ENCODE results near the gene FGF2. TPM values are rescaled to one million over a fixed set of nuclear protein-coding genes. Genes with fewer than 3 reads are reported as not detected.

Gene FGF2
- total RNA-seq, 1 donor from 2014 or later = 26.1 TPM

GRCh38 chr4:122911588-122911987 is 85.0 kb downstream of the FGF2 start:
- TF ChIP-seq CTCF (IDR thresholded peaks at IDR 0.05; ENCODE audit: unreplicated experiment) = no peak
- Mint-ChIP-seq H3K27me3 (ENCODE audit: unreplicated experiment) (peaks cover 4% of the 10 kb centered on the region), H3K27ac (ENCODE audit: unreplicated experiment) (no peak overlapping the region), H3K9me3 (ENCODE audit: unreplicated experiment) (no peaks in the 10 kb centered on the region), H3K4me1 (ENCODE audit: unreplicated experiment) (peaks cover 4% of the 10 kb centered on the region), H3K36me3 (ENCODE audit: low read depth, unreplicated experiment) (peaks cover 4% of the 10 kb centered on the region), H3K4me3 (ENCODE audit: unreplicated experiment) (no peak overlapping the region)
- no peak for DNase-seq (ENCODE audit: low spot score)

GRCh38 chr4:122912810-122913575 is 86.4 kb downstream of the FGF2 start:
- DNase-seq (ENCODE audit: low spot score) = no peak
- TF ChIP-seq CTCF (IDR thresholded peaks at IDR 0.05; ENCODE audit: unreplicated experiment) = no peak
- H3K4me1 Mint-ChIP-seq (ENCODE audit: unreplicated experiment) = peaks cover 4% of the 10 kb centered on the region
- H3K36me3 Mint-ChIP-seq (ENCODE audit: low read depth, unreplicated experiment) = peaks cover 1% of the 10 kb centered on the region
- no peak overlapping the region for H3K4me3 Mint-ChIP-seq (ENCODE audit: unreplicated experiment)
- no peaks in the 10 kb centered on the region for H3K9me3 Mint-ChIP-seq (ENCODE audit: unreplicated experiment)
- H3K27ac Mint-ChIP-seq (ENCODE audit: unreplicated experiment) = no peak overlapping the region
- peaks cover 4% of the 10 kb centered on the region for H3K27me3 Mint-ChIP-seq (ENCODE audit: unreplicated experiment)

GRCh38 chr4:122914292-122914904 is 87.8 kb downstream of the FGF2 start:
- H3K36me3 Mint-ChIP-seq (ENCODE audit: low read depth, unreplicated experiment) = no peaks in the 10 kb centered on the region
- peak; percentile 16 for DNase-seq (ENCODE audit: low spot score)

GRCh38 chr4:122914938-122915337 is 88.3 kb downstream of the FGF2 start:
- H3K4me3 Mint-ChIP-seq (ENCODE audit: unreplicated experiment) = no peak overlapping the region
- no peak for TF ChIP-seq CTCF (IDR thresholded peaks at IDR 0.05; ENCODE audit: unreplicated experiment)
- no peaks in the 10 kb centered on the region for H3K9me3 Mint-ChIP-seq (ENCODE audit: unreplicated experiment)
- no peak for DNase-seq (ENCODE audit: low spot score)
- no peak overlapping the region for H3K27ac Mint-ChIP-seq (ENCODE audit: unreplicated experiment)
- H3K36me3 Mint-ChIP-seq (ENCODE audit: low read depth, unreplicated experiment) = no peaks in the 10 kb centered on the region
- H3K4me1 Mint-ChIP-seq (ENCODE audit: unreplicated experiment) = no peaks in the 10 kb centered on the region
- H3K27me3 Mint-ChIP-seq (ENCODE audit: unreplicated experiment) = peaks cover 4% of the 10 kb centered on the region

More at GRCh38 chr4:122914292-122914904, 87.8 kb downstream of the FGF2 start:
- Mint-ChIP-seq H3K4me3 (ENCODE audit: unreplicated experiment) (no peak overlapping the region), H3K4me1 (ENCODE audit: unreplicated experiment) (no peaks in the 10 kb centered on the region), H3K27ac (ENCODE audit: unreplicated experiment) (no peak overlapping the region), H3K27me3 (ENCODE audit: unreplicated experiment) (peaks cover 4% of the 10 kb centered on the region), H3K9me3 (ENCODE audit: unreplicated experiment) (no peaks in the 10 kb centered on the region)
- TF ChIP-seq CTCF (IDR thresholded peaks at IDR 0.05; ENCODE audit: unreplicated experiment) = peak; percentile 42

- no peaks in the 10 kb centered on the region for H3K36me3 Mint-ChIP-seq (ENCODE audit: low read depth, unreplicated experiment)
- H3K9me3 Mint-ChIP-seq (ENCODE audit: unreplicated experiment) = no peaks in the 10 kb centered on the region
- H3K4me1 Mint-ChIP-seq (ENCODE audit: unreplicated experiment) = peaks cover 2% of the 10 kb centered on the region
- H3K4me3 Mint-ChIP-seq (ENCODE audit: unreplicated experiment) = no peak overlapping the region
- no peak for TF ChIP-seq CTCF (IDR thresholded peaks at IDR 0.05; ENCODE audit: unreplicated experiment)
- DNase-seq (ENCODE audit: low spot score) = no peak
- H3K27me3 Mint-ChIP-seq (ENCODE audit: unreplicated experiment) = no peaks in the 10 kb centered on the region
- no peak overlapping the region for H3K27ac Mint-ChIP-seq (ENCODE audit: unreplicated experiment)
Observed at GRCh38 chr4:122917731-122918130, 91.1 kb downstream of the FGF2 start.

Measured in endothelial cell (in vitro differentiated cells).